Body of pancreas (tissue), 4 donors: Measurements from ENCODE around the gene PPP4R1. TPM values are rescaled to one million over a fixed set of nuclear protein-coding genes. Genes with fewer than 3 reads are reported as not detected.

Experiments
- ATAC-seq: fragments of 150-250 bp; one replicate; pipeline ENCODE4 v1.9.1; 2016
- DNase-seq, 4 donors: peaks; one replicate each; pipeline ENCODE4 v3.0.0-alpha.2; 2019
- H3K27ac ChIP-seq, 4 donors: fragments of 200-600 bp; sonication (generic); 1 replicate in 3 of 4; 2 replicates in 1 of 4; pipeline versions ENCODE4 v1.5.1 to v1.6.1; 2016 to 2019; ENCODE audit warnings: mild to moderate bottlenecking in 1 of 4, mixed read lengths in 1 of 4, moderate library complexity in 1 of 4
- H3K27me3 ChIP-seq, 2 donors: fragments of 200-600 bp; sonication (generic); one replicate each; pipeline ENCODE4 v1.6.0; 2016; ENCODE audit warnings: mild to moderate bottlenecking in 1 of 2
- H3K36me3 ChIP-seq, 2 donors: fragments of 200-600 bp; sonication (generic); replicated peaks in 1 of 2; 2 replicates each; pipeline ENCODE4 v1.5.1; 2016; ENCODE audit warnings: low read depth in 2 of 2; ENCODE audit not compliant: insufficient read depth in 1 of 2
- H3K4me1 ChIP-seq: fragments of 200-600 bp; sonication (generic); one replicate; pipeline ENCODE4 v1.6.0; 2016
- H3K4me3 ChIP-seq, 2 donors: fragments of 200-600 bp; sonication (generic); 1 replicate in 1 of 2; 2 replicates in 1 of 2; pipeline ENCODE4 v1.5.1; 2016 to 2019
- H3K9me3 ChIP-seq, 3 donors: fragments of 200-600 bp; sonication (generic); 1 replicate in 2 of 3; 2 replicates in 1 of 3; pipeline ENCODE4 v1.5.1; 2016
- POLR2A ChIP-seq, 3 donors: fragments of 450-650 bp; IDR thresholded peaks; one replicate each; pipeline ENCODE4 v1.6.1; 2016; ENCODE audit warnings: antibody characterized with exemption in 3 of 3, mild to moderate bottlenecking in 2 of 3
- WGBS, 2 donors: methylation state at CpG; one replicate each; pipeline ENCODE4 v1.1.5; 2017; 5-methylcytosine and 5-hydroxymethylcytosine counted together
- intact Hi-C: fragments of 100-400 bp; cut with DNase I; formaldehyde crosslinking; loops from one replicate; pipeline ENCODE4 v1.15.1; 2023
- total RNA-seq, 2 donors: library from RNA; depleted of rRNA; stranded (reverse); fragments of >200 nt; gene quantifications; one replicate each; pipeline ENCODE4 v1.1.0, GENCODE V29; 2016
- TF ChIP-seq, protein P1 (sequence below), 7 experiments: fragments of 450-650 bp in 4 of 7; fragments of 200-600 bp in 3 of 7; sonication (generic) in 3 of 7; IDR thresholded peaks; one replicate each; pipeline ENCODE4 v1.5.1; 2016 to 2019; ENCODE audit warnings: antibody characterized with exemption in 7 of 7

Gene PPP4R1
- total RNA-seq, 2 donors from 2014 or later = 46.4 to 73.5 TPM

GRCh38 chr18:9552616-9553015 lies 61.7 kb downstream of the PPP4R1 start:
- H3K4me1 ChIP-seq = no peaks in the 10 kb centered on the region
- no peaks in the 10 kb centered on the region for H3K27me3 ChIP-seq
- peaks cover 19 to 31% of the 10 kb centered on the region in 2 donors for H3K36me3 ChIP-seq
- no peak overlapping the region for H3K4me3 ChIP-seq
- no peak overlapping the region for H3K27ac ChIP-seq
- intact Hi-C loops = no loop called here
- no peaks in the 10 kb centered on the region for H3K9me3 ChIP-seq
- ATAC-seq = no peak
- TF ChIP-seq, protein P1, sequence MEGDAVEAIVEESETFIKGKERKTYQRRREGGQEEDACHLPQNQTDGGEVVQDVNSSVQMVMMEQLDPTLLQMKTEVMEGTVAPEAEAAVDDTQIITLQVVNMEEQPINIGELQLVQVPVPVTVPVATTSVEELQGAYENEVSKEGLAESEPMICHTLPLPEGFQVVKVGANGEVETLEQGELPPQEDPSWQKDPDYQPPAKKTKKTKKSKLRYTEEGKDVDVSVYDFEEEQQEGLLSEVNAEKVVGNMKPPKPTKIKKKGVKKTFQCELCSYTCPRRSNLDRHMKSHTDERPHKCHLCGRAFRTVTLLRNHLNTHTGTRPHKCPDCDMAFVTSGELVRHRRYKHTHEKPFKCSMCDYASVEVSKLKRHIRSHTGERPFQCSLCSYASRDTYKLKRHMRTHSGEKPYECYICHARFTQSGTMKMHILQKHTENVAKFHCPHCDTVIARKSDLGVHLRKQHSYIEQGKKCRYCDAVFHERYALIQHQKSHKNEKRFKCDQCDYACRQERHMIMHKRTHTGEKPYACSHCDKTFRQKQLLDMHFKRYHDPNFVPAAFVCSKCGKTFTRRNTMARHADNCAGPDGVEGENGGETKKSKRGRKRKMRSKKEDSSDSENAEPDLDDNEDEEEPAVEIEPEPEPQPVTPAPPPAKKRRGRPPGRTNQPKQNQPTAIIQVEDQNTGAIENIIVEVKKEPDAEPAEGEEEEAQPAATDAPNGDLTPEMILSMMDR (IDR thresholded peaks at IDR 0.05) = no peak
- no peak for TF ChIP-seq POLR2A (IDR thresholded peaks at IDR 0.05)
- no peak for DNase-seq
- WGBS, 2 donors = 89 to 91% methylated on average over 4 of the region's 4 CpGs

DNA sequence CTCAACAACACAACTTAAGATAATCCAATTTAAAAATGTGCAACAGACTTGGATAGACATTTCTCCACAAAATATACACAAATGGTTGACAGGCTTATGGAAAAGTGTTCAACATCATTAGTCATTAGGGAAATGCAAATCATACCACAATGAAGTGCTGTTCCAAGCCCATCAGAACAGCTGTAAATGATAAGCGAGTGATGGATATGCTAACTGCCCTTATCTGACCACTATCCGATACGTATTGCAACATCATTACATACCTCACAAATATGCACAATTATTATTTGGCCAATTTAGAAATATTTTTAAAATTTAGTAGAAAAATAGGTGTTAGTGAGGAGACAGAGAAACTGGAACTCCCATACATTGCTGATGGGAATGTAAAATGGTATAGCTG lies 62.2 kb downstream of the PPP4R1 start:
- 89 to 90% methylated on average over 3 of the region's 3 CpGs for WGBS, 2 donors
- ATAC-seq (no peak), DNase-seq (no peak)
- Histone ChIP-seq H3K9me3 (no peaks in the 10 kb centered on the region), H3K4me1 (no peaks in the 10 kb centered on the region), H3K27me3 (no peaks in the 10 kb centered on the region), H3K36me3 (peaks cover 18 to 27% of the 10 kb centered on the region in 2 donors), H3K4me3 (no peak overlapping the region), H3K27ac (no peak overlapping the region)
- TF ChIP-seq POLR2A (IDR thresholded peaks at IDR 0.05) = no peak
- TF ChIP-seq, protein P1 (IDR thresholded peaks at IDR 0.05) = no peak
- intact Hi-C loops = no loop called here

DNA sequence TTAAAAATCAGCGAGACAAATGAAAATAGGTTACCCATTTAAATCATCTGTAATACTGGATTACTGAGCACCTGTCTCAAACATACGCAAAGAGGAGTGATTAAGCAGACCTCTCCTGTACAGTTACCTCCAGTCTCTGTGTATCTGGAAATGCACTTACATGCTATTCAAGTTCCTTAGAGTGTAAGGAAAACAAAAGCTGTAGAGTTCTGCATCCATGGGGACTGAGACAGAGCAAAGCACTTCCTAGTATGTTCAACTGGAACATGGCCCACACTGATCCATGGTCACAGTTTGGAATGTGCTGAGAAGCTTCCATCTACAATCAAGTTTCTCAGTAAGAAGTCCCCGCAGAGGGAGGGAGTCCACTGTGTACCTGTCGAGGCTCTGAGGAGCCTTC lies 63.9 kb downstream of the PPP4R1 start:
- ATAC-seq = no peak
- DNase-seq = no peak
- H3K4me1 ChIP-seq = no peaks in the 10 kb centered on the region
- peaks cover 8 to 29% of the 10 kb centered on the region in 2 donors for H3K36me3 ChIP-seq
- H3K27me3 ChIP-seq = no peaks in the 10 kb centered on the region
- TF ChIP-seq, protein P1 (IDR thresholded peaks at IDR 0.05) = no peak
- TF ChIP-seq POLR2A (IDR thresholded peaks at IDR 0.05) = no peak
- WGBS, 2 donors = 84 to 86% methylated on average over 4 of the region's 4 CpGs
- intact Hi-C loops = no loop called here
- no peak overlapping the region for H3K4me3 ChIP-seq
- H3K27ac ChIP-seq = no peak overlapping the region
- no peaks in the 10 kb centered on the region for H3K9me3 ChIP-seq

GRCh38 chr18:9549405-9549804 lies 65.0 kb downstream of the PPP4R1 start:
- DNase-seq (peak in 1 of 4 donors; percentile 40), ATAC-seq (no peak)
- WGBS, 2 donors = 72 to 73% methylated on average over 7 of the region's 7 CpGs
- H3K4me3 ChIP-seq = no peak overlapping the region
- no peaks in the 10 kb centered on the region for H3K4me1 ChIP-seq
- H3K27me3 ChIP-seq = no peaks in the 10 kb centered on the region
- intact Hi-C loops = no loop called here
- H3K9me3 ChIP-seq = no peaks in the 10 kb centered on the region
- peaks cover 8 to 29% of the 10 kb centered on the region in 2 donors for H3K36me3 ChIP-seq
- TF ChIP-seq, protein P1 (IDR thresholded peaks at IDR 0.05) = peak in 4 of 7 experiments; percentile 18 to 37 (median 26)
- no peak for TF ChIP-seq POLR2A (IDR thresholded peaks at IDR 0.05)
- no peak overlapping the region for H3K27ac ChIP-seq

DNA sequence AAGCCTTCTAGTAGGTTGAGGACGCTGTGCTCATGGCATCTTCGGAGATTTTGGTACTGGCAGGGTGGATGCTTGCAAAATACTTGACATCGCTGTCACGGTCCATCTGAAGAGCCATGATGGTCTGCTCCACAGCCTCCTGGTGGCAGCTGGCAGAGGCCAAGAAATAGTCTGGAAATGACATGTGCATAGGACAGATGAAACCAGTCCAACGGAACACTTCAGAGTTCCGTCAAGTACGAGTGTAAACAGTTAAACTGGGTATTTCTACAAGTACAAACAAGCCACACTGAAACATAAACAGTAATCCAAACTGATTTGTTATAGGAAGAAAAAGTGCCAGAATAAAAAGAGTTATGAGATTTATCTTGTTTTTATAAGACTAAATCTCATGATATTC lies 66.6 kb downstream of the PPP4R1 start:
- Histone ChIP-seq H3K27me3 (no peaks in the 10 kb centered on the region), H3K4me3 (no peak overlapping the region), H3K27ac (no peak overlapping the region), H3K9me3 (no peaks in the 10 kb centered on the region), H3K4me1 (no peaks in the 10 kb centered on the region), H3K36me3 (peaks cover under 1 to 24% of the 10 kb centered on the region in 2 donors)
- intact Hi-C loops = no loop called here
- no peak for ATAC-seq
- no peak for TF ChIP-seq POLR2A (IDR thresholded peaks at IDR 0.05)
- TF ChIP-seq, protein P1 (IDR thresholded peaks at IDR 0.05) = no peak
- WGBS, 2 donors = 87 to 88% methylated on average over 7 of the region's 7 CpGs
- no peak for DNase-seq
